Smooth muscle cell (in vitro differentiated cells): ENCODE results near the gene HLA-DRB1. TPM values are rescaled to one million over a fixed set of nuclear protein-coding genes. Genes with fewer than 3 reads are reported as not detected.

Experiments
- DNase-seq: peaks from one replicate; lab custom pipeline; 2025; ENCODE audit not compliant: unreplicated experiment; lab: John Stamatoyannopoulos, UW
- H2AFZ ChIP-seq: fragments of 200-600 bp; sonication (generic); 2 replicates; pipeline ENCODE4 v1.6.0; 2016; ENCODE audit warnings: antibody characterized with exemption, low read depth, mild to moderate bottlenecking
- H3F3A ChIP-seq: fragments of 200-600 bp; sonication (generic); 2 replicates; pipeline ENCODE4 v1.6.0; 2017; ENCODE audit warnings: antibody characterized with exemption, low read depth
- H3K27ac ChIP-seq: fragments of 200-600 bp; sonication (generic); 2 replicates; pipeline ENCODE4 v1.5.1; 2016; ENCODE audit warnings: low read depth, mild to moderate bottlenecking
- H3K27me3 ChIP-seq: fragments of 200-600 bp; sonication (generic); 2 replicates; pipeline ENCODE4 v1.6.1; 2016; ENCODE audit warnings: low read depth, mild to moderate bottlenecking
- H3K36me3 ChIP-seq: fragments of 200-600 bp; sonication (generic); 2 replicates; pipeline ENCODE4 v1.5.1; 2016; ENCODE audit warnings: low read depth
- H3K4me1 ChIP-seq: fragments of 200-600 bp; sonication (generic); 2 replicates; pipeline ENCODE4 v1.5.1; 2016; ENCODE audit warnings: low read depth
- H3K4me2 ChIP-seq: fragments of 200-600 bp; sonication (generic); 2 replicates; pipeline ENCODE4 v1.6.0; 2016; ENCODE audit warnings: mild to moderate bottlenecking
- H3K4me3 ChIP-seq: fragments of 200-600 bp; sonication (generic); 2 replicates; pipeline ENCODE4 v1.5.1; 2016; ENCODE audit warnings: mild to moderate bottlenecking
- H3K79me2 ChIP-seq: fragments of 200-600 bp; sonication (generic); 2 replicates; pipeline ENCODE4 v1.6.0; 2016; ENCODE audit warnings: low read depth, mild to moderate bottlenecking
- H3K9ac ChIP-seq: fragments of 200-600 bp; sonication (generic); 2 replicates; pipeline ENCODE4 v1.6.0; 2016; ENCODE audit warnings: low read depth
- H3K9me3 ChIP-seq: fragments of 200-600 bp; sonication (generic); replicated peaks from 2 replicates; pipeline ENCODE4 v1.5.1; 2016; ENCODE audit warnings: low read depth
- H4K20me1 ChIP-seq: fragments of 200-600 bp; sonication (generic); 2 replicates; pipeline ENCODE4 v1.6.0; 2016; ENCODE audit warnings: low read depth
- WGBS: methylation state at CpG from one replicate; pipeline ENCODE4 v1.1.7; 2016; ENCODE audit warnings: low lambda C conversion rate; 5-methylcytosine and 5-hydroxymethylcytosine counted together
- polyA plus RNA-seq: library from polyadenylated mRNA; unstranded; fragments of >200 nt; fragmentation: Nextera tagmentation; extraction: Ambion mirVana; gene quantifications from 2 replicates; pipeline ENCODE4 v1.2.1, GENCODE V29; 2016
- total RNA-seq: library from RNA; depleted of rRNA; stranded (reverse); fragments of >200 nt; gene quantifications from 2 replicates; pipeline ENCODE4 v1.2.3, GENCODE V29; 2014
- TF ChIP-seq, protein P1 (sequence below): fragments of 200-600 bp; sonication (generic); IDR thresholded peaks from 2 replicates; pipeline ENCODE4 v1.5.1; 2017; ENCODE audit warnings: borderline replicate concordance, mild to moderate bottlenecking, antibody characterized with exemption; ENCODE audit not compliant: insufficient read depth, poor library complexity, severe bottlenecking

HLA-DRB1 gene
- total and polyA plus RNA-seq, 2 experiments from 2014 or later: 28.5 to 32.9 TPM

DNA sequence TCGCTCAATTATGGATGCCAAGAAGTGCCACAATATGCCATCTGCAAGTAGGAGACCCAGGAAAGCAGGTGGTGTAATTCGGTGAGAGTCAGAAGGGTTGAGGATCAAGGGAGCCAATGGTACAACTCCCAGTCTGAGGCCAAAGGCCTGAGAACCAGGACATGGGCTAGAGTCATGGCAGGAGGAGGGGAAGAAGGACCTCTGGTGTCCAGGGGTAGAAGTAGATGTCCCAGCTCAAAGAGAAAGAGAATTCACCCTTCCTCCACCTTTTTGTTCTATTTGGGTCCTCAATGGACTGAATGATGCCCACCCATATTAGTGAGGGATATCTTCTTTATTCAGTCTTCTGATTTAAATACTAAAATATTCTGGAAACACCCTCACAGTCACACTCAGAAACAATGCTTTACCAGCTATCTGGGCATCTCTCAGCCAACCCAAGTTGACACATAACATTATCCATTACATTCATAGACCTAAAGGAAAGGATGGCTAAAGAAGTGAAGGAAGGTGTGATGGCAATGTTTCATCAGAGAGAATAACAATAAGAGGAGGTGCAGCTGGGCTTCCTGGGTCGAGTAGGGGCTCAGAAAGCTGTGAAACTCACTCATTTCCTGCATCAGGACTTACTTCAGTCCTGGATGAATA, 26.4 kb upstream of the HLA-DRB1 start:
- no peak overlapping the region for H2AFZ ChIP-seq
- WGBS: 63% methylated on average over 3 of the region's 3 CpGs
- TF ChIP-seq, protein P1, sequence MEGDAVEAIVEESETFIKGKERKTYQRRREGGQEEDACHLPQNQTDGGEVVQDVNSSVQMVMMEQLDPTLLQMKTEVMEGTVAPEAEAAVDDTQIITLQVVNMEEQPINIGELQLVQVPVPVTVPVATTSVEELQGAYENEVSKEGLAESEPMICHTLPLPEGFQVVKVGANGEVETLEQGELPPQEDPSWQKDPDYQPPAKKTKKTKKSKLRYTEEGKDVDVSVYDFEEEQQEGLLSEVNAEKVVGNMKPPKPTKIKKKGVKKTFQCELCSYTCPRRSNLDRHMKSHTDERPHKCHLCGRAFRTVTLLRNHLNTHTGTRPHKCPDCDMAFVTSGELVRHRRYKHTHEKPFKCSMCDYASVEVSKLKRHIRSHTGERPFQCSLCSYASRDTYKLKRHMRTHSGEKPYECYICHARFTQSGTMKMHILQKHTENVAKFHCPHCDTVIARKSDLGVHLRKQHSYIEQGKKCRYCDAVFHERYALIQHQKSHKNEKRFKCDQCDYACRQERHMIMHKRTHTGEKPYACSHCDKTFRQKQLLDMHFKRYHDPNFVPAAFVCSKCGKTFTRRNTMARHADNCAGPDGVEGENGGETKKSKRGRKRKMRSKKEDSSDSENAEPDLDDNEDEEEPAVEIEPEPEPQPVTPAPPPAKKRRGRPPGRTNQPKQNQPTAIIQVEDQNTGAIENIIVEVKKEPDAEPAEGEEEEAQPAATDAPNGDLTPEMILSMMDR: no peak
- no peaks in the 10 kb centered on the region for H3K27me3 ChIP-seq
- H3F3A ChIP-seq: no peaks in the 10 kb centered on the region
- DNase-seq: no peak
- H3K36me3 ChIP-seq: no peaks in the 10 kb centered on the region
- H3K9ac ChIP-seq: no peak overlapping the region
- H3K79me2 ChIP-seq: no peaks in the 10 kb centered on the region
- no peak overlapping the region for H3K27ac ChIP-seq
- H3K4me2 ChIP-seq: no peak overlapping the region
- no peaks in the 10 kb centered on the region for H3K4me1 ChIP-seq
- no peaks in the 10 kb centered on the region for H4K20me1 ChIP-seq
- no peaks in the 10 kb centered on the region for H3K9me3 ChIP-seq
- H3K4me3 ChIP-seq: no peak overlapping the region

GRCh38 chr6:32614366-32615081, 24.9 kb upstream of the HLA-DRB1 start:
- 70% methylated on average over 1 of the region's 1 CpG for WGBS
- Histone ChIP-seq H3K36me3 (no peaks in the 10 kb centered on the region), H3K4me1 (peaks cover under 1% of the 10 kb centered on the region), H3K9ac (no peak overlapping the region), H3K79me2 (no peaks in the 10 kb centered on the region), H3K4me3 (no peak overlapping the region), H4K20me1 (no peaks in the 10 kb centered on the region), H3K27me3 (no peaks in the 10 kb centered on the region), H2AFZ (no peak overlapping the region), H3K9me3 (no peaks in the 10 kb centered on the region), H3F3A (no peaks in the 10 kb centered on the region), H3K27ac (no peak overlapping the region), H3K4me2 (no peak overlapping the region)
- no peak for DNase-seq
- TF ChIP-seq, protein P1: no peak

GRCh38 chr6:32613475-32613874, 23.8 kb upstream of the HLA-DRB1 start:
- no peaks in the 10 kb centered on the region for H3F3A ChIP-seq
- H3K27ac ChIP-seq: no peak overlapping the region
- no peaks in the 10 kb centered on the region for H3K9me3 ChIP-seq
- H3K4me2 ChIP-seq: no peak overlapping the region
- no peak for DNase-seq
- no peaks in the 10 kb centered on the region for H3K79me2 ChIP-seq
- H3K4me1 ChIP-seq: peaks cover 5% of the 10 kb centered on the region
- no peak overlapping the region for H3K9ac ChIP-seq
- TF ChIP-seq, protein P1: no peak
- no peak overlapping the region for H3K4me3 ChIP-seq
- H4K20me1 ChIP-seq: no peaks in the 10 kb centered on the region
- no peak overlapping the region for H2AFZ ChIP-seq
- no peaks in the 10 kb centered on the region for H3K36me3 ChIP-seq
- H3K27me3 ChIP-seq: no peaks in the 10 kb centered on the region
- 96% methylated on average over 6 of the region's 6 CpGs for WGBS
